Forelimb muscle (tissue), 1 donor: ENCODE data around the gene HECTD4. TPM values are rescaled to one million over a fixed set of nuclear protein-coding genes. Genes with fewer than 3 reads are reported as not detected.
A peak's percentile ranks its signal among the peaks of the same experiment; 100 is the strongest.
"Not testable (repeated sequence)": the region's sequence is repeated elsewhere in the genome, so short reads cannot be mapped to it uniquely, and the experiment has no call there.

Experiments
- DNase-seq: peaks from one replicate; pipeline ENCODE4 v3.0.0-alpha.2; 2013; ENCODE audit warnings: low read depth
- polyA plus RNA-seq: library from polyadenylated mRNA; unstranded; fragments of 120-200 nt; gene quantifications from one replicate; pipeline ENCODE4 v1.2.1, GENCODE V29; 2013; ENCODE audit not compliant: insufficient read length

The HECTD4 gene
- polyA plus RNA-seq, 1 donor, result 49.7 TPM

DNA sequence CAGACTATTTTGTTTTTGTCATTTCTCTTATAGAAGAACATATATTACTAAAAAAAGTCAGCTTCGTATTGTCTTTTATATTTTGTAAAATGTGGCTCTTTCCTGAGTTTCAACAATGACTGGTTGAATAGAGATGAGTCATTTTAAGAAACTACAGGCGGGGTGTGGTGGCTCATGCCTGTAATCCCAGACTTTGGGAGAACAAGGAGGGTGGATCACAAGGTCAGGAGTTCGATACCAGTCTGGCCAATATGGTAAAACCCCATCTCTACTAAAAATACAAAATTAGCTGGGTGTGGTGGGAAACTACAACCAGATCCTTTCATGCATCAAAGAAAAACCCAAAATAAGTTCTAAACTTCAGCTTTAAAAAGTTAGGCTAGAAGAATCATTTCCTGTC lies 28.8 kb downstream of the HECTD4 start:
- no peak for DNase-seq

DNA sequence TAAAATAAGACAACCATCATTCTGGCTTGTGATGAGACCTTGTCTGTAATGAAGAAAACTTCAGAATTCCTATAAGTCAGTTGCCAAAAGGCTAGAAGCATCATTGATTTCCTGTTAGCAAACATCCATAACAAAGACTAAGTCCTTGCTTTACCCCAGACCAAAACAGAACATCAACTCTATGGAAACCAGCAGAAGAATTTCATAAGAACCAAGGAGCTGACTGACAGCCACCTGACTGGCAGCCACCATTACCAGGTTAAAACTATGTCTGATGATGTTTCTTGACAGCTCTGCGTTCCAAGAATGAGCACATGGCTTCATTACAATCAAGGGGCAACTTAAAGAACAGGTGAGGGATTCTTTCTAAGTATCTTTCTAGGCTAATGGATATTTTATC lies 29.3 kb downstream of the HECTD4 start:
- DNase-seq, result no peak

- DNase-seq, result no peak
Observed at GRCh38 chr12:112350593-112351592, 31.3 kb downstream of the HECTD4 start.

- DNase-seq, result peak; percentile 8
Observed at GRCh38 chr12:112349431-112349830, 32.8 kb downstream of the HECTD4 start.

DNA sequence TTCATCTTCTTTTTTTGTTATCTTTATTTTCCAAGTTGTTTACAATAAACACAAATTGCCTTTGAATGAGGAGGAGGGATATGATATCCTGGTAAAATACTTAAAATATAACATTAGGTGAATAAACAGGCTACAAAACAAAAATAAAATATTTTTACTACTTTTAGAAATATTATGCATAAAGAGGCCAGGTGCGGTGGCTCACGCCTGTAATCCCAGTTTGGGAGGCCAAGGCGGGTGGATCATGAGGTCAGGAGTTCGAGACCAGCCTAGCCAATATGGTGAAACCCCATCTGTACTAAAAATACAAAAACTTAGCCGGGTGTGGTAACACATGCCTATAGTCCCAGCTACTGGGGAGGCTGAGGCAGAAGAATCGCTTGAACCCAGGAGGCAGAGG lies 33.3 kb downstream of the HECTD4 start:
- not testable (repeated sequence) for DNase-seq

DNA sequence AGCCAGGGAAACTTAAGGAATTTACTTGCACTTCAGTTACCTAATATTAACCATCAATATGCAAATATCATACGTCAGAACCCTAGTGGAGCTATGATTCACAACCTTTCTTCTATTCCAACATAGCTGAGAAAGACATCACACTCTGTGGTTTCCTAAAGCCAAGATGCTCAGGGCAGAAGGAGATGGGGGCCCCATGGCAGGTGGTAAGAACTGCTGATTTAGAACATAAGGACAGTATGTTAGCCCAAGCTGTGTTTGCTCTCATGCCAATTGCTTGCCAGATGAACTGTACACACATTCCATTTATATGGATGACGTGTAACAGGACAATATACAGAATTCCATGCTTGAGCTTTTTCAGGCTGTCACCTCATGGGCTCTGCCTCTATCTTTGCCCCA lies 34.6 kb downstream of the HECTD4 start:
- no peak for DNase-seq

GRCh38 chr12:112346194-112346593 lies 36.0 kb downstream of the HECTD4 start:
- DNase-seq, result no peak

DNA sequence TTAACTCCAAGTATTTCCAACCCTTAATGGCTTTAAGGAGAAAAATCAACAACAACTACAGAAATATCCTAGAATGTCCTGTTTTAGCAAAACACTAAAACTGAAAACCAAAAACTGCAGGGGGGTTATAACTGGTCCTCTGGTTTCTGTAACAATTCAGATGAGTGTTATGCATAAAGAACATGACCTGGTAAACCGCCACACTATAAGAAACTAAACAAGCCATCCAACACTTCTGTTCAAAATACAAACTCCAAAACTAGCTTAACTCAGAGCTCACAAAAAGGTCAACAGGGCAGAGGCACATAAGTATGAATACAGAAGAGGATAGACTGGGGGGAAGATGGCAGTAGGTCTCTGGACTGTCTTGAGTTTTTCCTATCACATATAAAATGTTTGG lies 38.0 kb downstream of the HECTD4 start:
- DNase-seq, result no peak

DNA sequence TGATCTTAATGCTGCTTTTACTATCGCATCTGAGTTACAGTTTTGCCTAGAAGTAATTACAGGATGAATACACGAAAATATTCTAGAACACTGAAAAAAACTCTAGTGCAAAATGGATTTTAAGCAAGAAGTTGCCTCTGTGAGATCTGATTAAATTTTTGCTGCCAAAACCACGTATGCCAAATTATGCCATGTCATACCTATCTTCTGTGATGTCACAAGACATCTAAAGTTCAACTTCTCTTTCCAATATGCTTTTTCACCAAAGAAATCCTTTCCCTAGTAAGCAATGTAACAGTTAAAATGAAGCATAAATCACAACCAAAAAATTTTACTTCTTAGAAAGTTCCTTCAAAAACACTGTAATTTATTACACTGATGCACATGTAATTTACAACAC lies 39.6 kb downstream of the HECTD4 start:
- no peak for DNase-seq

- DNase-seq, result no peak
Observed at GRCh38 chr12:112341046-112341825, 41.0 kb downstream of the HECTD4 start.

DNA sequence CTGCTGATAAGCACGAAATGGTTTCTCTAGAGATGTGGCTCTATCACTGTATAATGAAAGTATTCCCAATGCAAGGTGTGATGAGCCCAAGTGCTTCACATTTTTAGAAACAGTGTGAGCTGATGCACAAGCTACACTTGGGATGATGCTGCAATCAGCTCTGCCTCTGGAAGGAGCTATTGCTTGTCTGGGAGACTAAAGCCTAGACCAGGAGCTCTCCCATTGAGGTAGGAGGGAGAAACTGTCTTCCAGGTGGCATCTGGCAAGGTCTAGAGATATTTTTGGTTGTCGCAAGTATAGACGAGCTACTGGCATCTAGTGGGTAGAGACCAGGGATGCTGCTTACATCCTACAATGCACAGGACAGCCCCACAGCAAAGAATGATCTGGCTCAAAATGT lies 42.0 kb downstream of the HECTD4 start:
- DNase-seq, result no peak

GRCh38 chr12:112334999-112335398 lies 47.2 kb downstream of the HECTD4 start:
- DNase-seq, result not testable (repeated sequence)

- no peak for DNase-seq
Observed at GRCh38 chr12:112333019-112333418, 49.2 kb downstream of the HECTD4 start.

- DNase-seq, result no peak
Observed at GRCh38 chr12:112331886-112332285, 50.3 kb downstream of the HECTD4 start.

DNA sequence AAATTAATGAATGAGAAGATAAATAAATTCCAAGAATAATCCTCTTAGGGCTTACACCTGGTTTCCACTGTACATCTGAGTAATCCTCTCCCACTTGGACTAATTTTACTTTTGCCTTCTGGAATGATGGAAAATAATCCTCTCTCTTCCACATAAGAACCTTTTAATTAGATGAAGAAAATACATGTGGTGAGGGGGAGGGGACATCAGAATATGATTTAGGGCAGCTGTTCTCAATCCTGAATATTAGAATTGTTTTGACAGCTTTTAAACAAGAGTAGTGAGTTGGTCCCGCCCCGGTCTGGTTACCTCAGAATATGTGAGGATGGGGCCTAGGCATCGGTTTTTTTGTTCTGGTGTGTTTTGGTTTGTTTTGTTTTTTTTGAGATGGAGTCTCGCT lies 51.5 kb downstream of the HECTD4 start:
- DNase-seq, result no peak

DNA sequence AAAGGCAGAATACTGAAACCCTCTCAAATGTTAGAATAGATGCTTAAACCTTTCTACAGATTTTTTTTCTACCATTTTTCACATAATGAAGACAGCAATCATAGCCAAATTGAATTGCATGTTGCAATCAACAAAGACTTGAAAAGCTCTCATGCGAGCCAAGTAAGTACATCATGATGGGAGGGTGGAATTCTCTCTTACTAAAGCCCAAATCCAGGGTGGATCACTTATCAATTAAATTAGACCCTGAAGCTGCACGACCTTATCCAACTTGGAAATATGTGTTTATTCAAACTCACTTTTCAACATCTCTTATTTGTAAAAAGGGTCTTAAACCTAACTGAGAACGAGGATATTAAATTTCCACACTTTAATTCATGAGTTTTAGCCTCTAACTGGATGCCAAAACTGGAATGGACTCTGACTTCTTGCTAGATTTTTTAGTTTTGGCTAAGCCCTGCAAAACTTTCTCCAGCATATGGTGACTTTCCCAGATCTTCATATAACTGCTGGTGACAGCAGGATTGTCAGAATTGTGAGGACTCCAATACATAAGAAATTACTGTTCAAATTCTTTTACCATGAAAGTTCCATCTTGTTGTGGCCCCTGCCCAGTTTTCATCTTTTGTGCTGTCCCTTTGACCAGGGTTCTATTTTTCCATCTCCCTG lies 53.6 kb downstream of the HECTD4 start:
- DNase-seq, result no peak

DNA sequence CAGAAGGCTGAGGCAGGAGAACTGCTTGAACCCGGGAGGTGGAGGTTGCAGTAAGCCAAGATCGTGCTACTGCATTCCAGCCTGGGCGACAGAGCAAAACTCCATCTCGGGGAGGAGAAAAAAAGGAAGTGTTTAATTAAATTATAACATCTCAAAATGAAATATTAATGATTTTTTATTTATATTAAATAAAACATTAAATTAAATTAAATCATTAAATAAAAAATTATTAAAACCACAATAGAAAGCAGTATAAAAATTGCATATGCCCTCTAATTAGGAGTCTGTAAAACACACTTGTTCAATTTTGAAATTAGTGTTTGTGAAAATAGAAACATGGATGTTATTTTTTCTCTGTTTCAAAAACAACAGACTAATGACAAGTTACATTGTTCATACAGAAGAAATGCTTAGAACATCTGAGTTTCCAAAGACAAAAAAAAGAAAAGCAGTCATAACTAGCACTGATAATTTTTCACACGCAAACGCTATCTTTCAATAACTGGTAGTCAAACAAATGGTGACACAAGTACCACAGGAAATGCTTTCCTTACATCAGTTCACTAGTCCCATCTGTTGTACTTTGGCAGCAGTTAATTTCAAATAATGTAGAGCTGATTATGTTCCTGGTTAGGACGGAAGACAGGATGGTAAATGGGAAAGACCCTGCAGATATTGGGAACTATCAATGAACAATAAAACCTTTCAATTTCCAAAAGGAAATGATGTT lies 54.9 kb downstream of the HECTD4 start:
- no peak for DNase-seq

- no peak for DNase-seq
Observed at GRCh38 chr12:112325622-112326207, 56.5 kb downstream of the HECTD4 start.

GRCh38 chr12:112325157-112325556 lies 57.1 kb downstream of the HECTD4 start:
- DNase-seq, result no peak

- no peak for DNase-seq
Observed at GRCh38 chr12:112322882-112323547, 59.2 kb downstream of the HECTD4 start.
